PC-9 (cell line): ENCODE results near the gene ABHD17A.

Experiments
- EZH2 ChIP-seq: fragments of 200-600 bp; sonication (generic); IDR thresholded peaks from 2 replicates; pipeline ENCODE4 v1.8.0; 2017; ENCODE audit warnings: antibody characterized with exemption, low read depth
- TF ChIP-seq, protein P1 (sequence below): fragments of 200-600 bp; sonication (generic); conservative IDR thresholded peaks from 2 replicates; pipeline ENCODE4 v1.6.1; 2017; ENCODE audit warnings: mixed run types, antibody characterized with exemption, mild to moderate bottlenecking, moderate library complexity

DNA sequence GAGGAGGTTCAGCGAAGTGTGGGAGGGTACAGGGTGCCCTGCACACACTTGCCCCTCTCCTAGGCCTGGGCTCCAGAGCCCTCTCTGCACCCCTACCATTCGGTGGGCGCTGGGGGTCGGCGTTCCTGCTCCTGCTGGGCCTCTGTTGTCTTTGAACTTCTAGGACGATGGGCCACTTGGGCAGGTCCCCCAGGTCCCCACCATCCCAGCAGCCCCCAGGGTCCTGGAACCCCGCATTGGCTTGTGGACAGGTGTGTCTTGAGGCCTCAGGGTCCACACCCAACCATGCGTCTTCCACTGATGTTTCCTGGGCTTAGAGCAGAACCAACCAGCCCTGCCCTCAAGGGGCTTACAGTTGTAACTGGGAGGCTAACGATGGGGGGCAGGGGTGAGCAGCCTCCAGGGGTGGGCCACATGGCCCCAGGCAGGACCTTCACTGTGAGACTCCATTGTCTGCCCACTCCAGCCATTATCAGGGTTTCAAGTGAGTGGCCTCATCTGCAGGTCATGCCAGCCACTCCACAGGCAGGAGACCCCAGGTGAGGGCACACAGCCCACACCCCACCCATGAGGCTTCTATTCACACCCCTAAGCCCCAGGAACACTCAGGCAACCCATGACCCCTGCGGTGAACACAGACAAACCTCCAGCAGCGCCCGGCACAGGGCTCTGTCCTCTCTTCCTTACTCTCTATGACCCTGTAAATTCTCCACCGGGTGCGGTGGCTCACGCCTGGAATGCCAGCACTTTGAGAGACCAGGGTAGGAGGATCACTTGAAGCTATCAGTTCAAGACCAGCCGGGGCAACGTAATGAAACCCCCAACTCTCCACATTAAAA is 19.9 kb downstream of the ABHD17A start:
- TF ChIP-seq, protein P1, sequence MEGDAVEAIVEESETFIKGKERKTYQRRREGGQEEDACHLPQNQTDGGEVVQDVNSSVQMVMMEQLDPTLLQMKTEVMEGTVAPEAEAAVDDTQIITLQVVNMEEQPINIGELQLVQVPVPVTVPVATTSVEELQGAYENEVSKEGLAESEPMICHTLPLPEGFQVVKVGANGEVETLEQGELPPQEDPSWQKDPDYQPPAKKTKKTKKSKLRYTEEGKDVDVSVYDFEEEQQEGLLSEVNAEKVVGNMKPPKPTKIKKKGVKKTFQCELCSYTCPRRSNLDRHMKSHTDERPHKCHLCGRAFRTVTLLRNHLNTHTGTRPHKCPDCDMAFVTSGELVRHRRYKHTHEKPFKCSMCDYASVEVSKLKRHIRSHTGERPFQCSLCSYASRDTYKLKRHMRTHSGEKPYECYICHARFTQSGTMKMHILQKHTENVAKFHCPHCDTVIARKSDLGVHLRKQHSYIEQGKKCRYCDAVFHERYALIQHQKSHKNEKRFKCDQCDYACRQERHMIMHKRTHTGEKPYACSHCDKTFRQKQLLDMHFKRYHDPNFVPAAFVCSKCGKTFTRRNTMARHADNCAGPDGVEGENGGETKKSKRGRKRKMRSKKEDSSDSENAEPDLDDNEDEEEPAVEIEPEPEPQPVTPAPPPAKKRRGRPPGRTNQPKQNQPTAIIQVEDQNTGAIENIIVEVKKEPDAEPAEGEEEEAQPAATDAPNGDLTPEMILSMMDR, result no peak
- TF ChIP-seq EZH2, result no peak
